ENCODE data around the gene TLX2.

TLX2 gene

DNA sequence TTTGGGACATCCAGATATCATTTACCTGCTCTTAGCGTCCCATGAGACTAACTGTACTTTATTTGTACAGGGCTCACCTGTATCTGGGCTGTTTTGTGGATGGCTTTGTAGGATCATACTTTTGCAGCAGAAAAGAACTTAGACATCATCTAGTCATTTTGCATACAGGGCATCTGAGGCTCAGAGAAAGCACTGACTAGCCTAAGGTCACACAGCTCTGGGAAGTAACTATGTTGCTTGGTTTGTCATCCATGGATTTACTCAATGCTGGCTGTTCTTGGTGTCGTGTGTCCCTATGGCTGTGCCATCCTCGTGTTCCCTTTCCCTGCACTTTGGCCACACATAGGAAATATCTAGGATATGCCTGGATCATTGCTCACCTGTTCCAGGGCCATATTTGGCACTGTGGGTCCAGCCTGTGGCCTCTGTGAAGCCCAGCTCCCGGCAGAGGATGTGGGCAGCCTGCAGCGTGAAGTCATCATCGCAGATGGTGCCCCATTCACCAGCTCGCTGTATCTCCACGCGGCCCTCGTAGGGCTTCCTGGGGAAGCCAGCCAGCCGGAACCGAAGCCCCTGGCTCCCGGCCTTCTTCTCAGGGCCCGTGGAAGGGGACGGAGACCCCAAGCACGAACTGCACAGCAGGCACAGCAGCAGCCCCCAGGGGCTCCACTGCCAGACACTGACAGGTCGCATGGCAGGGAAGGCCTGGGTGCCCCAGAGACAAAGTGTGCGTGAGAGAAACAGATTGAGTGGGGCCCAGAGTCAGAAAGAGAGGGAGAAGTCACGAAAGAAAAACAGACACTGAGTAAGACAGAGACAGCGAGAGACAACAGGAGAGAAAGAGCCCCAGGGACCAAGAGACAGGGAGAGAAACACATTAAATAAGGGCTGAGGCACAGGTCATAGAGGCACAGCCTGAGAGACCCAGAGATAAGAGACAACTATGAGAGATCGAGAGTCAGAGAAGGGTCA is 38.0 kb downstream of the TLX2 start:
- Histone ChIP-seq H3K36me3 (ENCODE audit: low read length) (no peaks in the 10 kb centered on the region), H4K20me1 (ENCODE audit: low read depth, low read length) (no peaks in the 10 kb centered on the region), H3K4me2 (ENCODE audit: low read depth, low read length, poor library complexity, severe bottlenecking) (no peak overlapping the region), H3K9ac (ENCODE audit: low read length) (no peak overlapping the region), H3K79me2 (ENCODE audit: insufficient read depth, low read length) (no peaks in the 10 kb centered on the region), H3K27ac (ENCODE audit: low read depth, low read length) (no peak overlapping the region), H3K27me3 (ENCODE audit: low read length) (no peaks in the 10 kb centered on the region), H2AFZ (ENCODE audit: low read depth, low read length, severe bottlenecking) (no peak overlapping the region), H3K9me2 (replicated peaks; ENCODE audit: insufficient read depth, low read length) (no peaks in the 10 kb centered on the region), H3K9me3 (ENCODE audit: insufficient read depth, low read length) (no peaks in the 10 kb centered on the region), H3F3A (ENCODE audit: insufficient read depth) (no peaks in the 10 kb centered on the region), H3K4me3 (ENCODE audit: insufficient read depth, low read length, poor library complexity, severe bottlenecking) (no peak overlapping the region)
- TF ChIP-seq, protein P1, sequence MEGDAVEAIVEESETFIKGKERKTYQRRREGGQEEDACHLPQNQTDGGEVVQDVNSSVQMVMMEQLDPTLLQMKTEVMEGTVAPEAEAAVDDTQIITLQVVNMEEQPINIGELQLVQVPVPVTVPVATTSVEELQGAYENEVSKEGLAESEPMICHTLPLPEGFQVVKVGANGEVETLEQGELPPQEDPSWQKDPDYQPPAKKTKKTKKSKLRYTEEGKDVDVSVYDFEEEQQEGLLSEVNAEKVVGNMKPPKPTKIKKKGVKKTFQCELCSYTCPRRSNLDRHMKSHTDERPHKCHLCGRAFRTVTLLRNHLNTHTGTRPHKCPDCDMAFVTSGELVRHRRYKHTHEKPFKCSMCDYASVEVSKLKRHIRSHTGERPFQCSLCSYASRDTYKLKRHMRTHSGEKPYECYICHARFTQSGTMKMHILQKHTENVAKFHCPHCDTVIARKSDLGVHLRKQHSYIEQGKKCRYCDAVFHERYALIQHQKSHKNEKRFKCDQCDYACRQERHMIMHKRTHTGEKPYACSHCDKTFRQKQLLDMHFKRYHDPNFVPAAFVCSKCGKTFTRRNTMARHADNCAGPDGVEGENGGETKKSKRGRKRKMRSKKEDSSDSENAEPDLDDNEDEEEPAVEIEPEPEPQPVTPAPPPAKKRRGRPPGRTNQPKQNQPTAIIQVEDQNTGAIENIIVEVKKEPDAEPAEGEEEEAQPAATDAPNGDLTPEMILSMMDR (IDR thresholded peaks at IDR 0.05; ENCODE audit: insufficient read depth, low read length, poor library complexity, severe bottlenecking), result no peak
- TF ChIP-seq EZH2phosphoT487 (conservative IDR thresholded peaks at IDR 0.05; ENCODE audit: low read length), result no peak

DNA sequence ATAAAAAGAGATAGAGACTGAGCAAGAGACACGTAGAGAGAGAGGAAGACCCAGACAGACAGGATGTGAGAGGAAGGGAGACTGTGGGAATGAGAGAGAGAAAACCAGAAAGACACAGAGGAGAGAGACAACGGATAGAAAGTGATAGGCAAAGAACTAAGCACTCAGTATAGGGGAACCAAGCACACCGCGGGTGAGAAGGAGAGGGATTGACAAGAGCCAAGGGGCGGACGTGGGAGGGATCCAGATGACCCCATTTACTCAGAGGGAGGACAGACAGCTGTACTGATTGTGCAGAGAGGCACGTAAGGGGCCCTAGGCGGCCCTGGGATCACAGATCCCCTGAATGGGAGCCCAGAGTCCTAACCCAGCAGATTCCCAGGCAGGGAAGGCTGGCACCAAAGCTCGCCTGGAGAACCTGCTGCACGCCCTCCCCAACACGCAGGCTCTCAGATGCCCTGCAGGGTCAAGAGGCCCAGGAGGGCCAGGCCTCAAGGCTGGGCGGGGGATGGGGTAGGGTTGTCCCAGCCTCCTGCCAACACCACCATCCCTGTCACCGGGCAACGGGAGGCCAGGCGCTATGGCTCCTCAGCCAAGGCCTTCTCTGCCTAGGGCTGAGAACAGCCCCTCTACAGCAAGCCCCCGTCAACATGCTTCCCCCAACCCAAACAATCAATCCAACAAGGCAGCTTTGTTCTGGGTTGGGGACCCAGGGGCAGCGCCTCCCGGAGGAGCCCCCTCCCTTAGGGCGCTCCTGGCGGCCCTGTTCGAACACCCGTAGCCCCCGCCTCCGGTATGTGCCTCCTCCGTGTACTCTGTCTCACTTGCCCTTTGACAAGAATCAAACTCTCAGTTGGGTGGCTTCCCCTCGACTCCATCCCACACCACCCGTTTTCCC is 38.9 kb downstream of the TLX2 start:
- no peak overlapping the region for H2AFZ ChIP-seq (ENCODE audit: low read depth, low read length, severe bottlenecking)
- no peaks in the 10 kb centered on the region for H3F3A ChIP-seq (ENCODE audit: insufficient read depth)
- no peaks in the 10 kb centered on the region for H3K9me3 ChIP-seq (ENCODE audit: insufficient read depth, low read length)
- TF ChIP-seq EZH2phosphoT487 (conservative IDR thresholded peaks at IDR 0.05; ENCODE audit: low read length), result no peak
- TF ChIP-seq, protein P1 (IDR thresholded peaks at IDR 0.05; ENCODE audit: insufficient read depth, low read length, poor library complexity, severe bottlenecking), result no peak
- no peak overlapping the region for H3K27ac ChIP-seq (ENCODE audit: low read depth, low read length)
- no peaks in the 10 kb centered on the region for H3K9me2 ChIP-seq (replicated peaks; ENCODE audit: insufficient read depth, low read length)
- no peaks in the 10 kb centered on the region for H3K27me3 ChIP-seq (ENCODE audit: low read length)
- no peaks in the 10 kb centered on the region for H3K36me3 ChIP-seq (ENCODE audit: low read length)
- H3K4me3 ChIP-seq (ENCODE audit: insufficient read depth, low read length, poor library complexity, severe bottlenecking), result no peak overlapping the region
- H3K79me2 ChIP-seq (ENCODE audit: insufficient read depth, low read length), result no peaks in the 10 kb centered on the region
- no peak overlapping the region for H3K9ac ChIP-seq (ENCODE audit: low read length)
- no peaks in the 10 kb centered on the region for H4K20me1 ChIP-seq (ENCODE audit: low read depth, low read length)
- H3K4me2 ChIP-seq (ENCODE audit: low read depth, low read length, poor library complexity, severe bottlenecking), result no peak overlapping the region

DNA sequence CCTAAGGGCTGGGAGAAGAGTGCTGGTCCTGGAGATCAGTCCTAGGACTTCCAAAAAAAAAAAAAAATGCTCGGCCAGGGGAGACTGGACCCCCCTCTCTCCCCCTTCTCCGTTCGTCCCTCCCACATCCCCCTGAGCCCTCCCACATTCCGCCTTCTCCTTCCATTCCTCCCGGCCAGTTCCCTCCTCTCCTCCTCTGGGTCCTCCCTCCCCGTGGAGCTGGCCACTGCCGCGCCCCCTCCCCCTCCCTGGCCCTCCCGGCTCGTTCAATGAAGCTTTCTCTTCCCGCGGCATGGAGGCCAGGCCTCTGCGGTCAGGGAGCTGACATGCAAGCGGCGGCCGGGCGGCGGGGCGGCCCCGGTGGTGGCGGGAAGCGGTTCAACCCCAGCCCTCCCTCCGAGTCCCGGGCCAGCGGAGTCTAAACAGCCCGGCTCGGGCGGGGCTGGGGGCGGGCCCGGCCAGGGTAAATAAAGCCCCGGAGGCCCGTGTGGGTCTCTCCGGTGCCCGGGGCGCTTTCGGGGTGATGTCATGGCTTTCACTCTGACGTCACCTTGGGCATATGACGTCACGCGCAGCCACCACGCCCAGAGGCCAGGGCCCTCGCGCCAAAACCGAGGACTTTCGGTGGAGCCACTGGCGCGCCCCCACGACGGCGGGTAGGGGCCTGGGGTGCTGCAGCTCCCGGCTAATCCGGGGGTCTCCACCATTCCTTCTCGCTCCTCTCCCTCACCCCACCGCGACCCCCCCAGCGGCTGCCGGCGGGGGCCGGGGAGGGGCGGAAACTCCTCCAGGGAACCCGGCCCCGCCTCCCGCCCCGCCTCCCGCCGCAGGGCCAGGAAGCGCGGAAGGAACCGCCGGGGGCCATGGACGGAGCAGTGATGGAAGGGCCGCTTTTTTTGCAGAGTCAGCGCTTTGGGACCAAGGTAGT is 39.9 kb downstream of the TLX2 start, which contains the start of the genes DOK1 and LOXL3:
Gene DOK1 (plus strand): TSS at position 829 of the 928 bp plus-strand sequence. CDS start 35 bp downstream, at position 864.
Gene LOXL3 (minus strand): TSS at position 51 of the 928 bp plus-strand sequence. CDS start 1,308 bp downstream, outside the sequence.
- Histone ChIP-seq H3K4me3 (ENCODE audit: insufficient read depth, low read length, poor library complexity, severe bottlenecking) (peak within 1 kb of the TSS; percentile 84), H2AFZ (ENCODE audit: low read depth, low read length, severe bottlenecking) (peak within 1 kb of the TSS; percentile 95), H3K36me3 (ENCODE audit: low read length) (no peaks in the 10 kb centered on the region), H3K9me2 (replicated peaks; ENCODE audit: insufficient read depth, low read length) (no peaks in the 10 kb centered on the region), H3K9ac (ENCODE audit: low read length) (peak within 1 kb of the TSS; percentile 73), H3K79me2 (ENCODE audit: insufficient read depth, low read length) (no peaks in the 10 kb centered on the region), H3K9me3 (ENCODE audit: insufficient read depth, low read length) (no peaks in the 10 kb centered on the region), H3K4me2 (ENCODE audit: low read depth, low read length, poor library complexity, severe bottlenecking) (peak within 1 kb of the TSS; percentile 69), H3K27ac (ENCODE audit: low read depth, low read length) (no peak within 1 kb of the TSS), H3K27me3 (ENCODE audit: low read length) (no peaks in the 10 kb centered on the region), H4K20me1 (ENCODE audit: low read depth, low read length) (no peaks in the 10 kb centered on the region), H3F3A (ENCODE audit: insufficient read depth) (no peaks in the 10 kb centered on the region)
- TF ChIP-seq, protein P1 (IDR thresholded peaks at IDR 0.05; ENCODE audit: insufficient read depth, low read length, poor library complexity, severe bottlenecking), result no peak
- no peak for TF ChIP-seq EZH2phosphoT487 (conservative IDR thresholded peaks at IDR 0.05; ENCODE audit: low read length)

Data from SU-DHL-6 (cell line).